Measurements from ENCODE around the gene MTA2. TPM values are rescaled to one million over a fixed set of nuclear protein-coding genes. Genes with fewer than 3 reads are reported as not detected.
"Not testable (repeated sequence)": the region's sequence is repeated elsewhere in the genome, so short reads cannot be mapped to it uniquely, and the experiment has no call there.

MTA2 gene
- total RNA-seq, 1 experiment from 2014 or later, result 135 TPM

- H3K9me3 ChIP-seq, result no peaks in the 10 kb centered on the region
- Mint-ChIP-seq H3K4me3 (ENCODE audit: unreplicated experiment) (peak overlapping the region; percentile 71), H3K27ac (ENCODE audit: unreplicated experiment) (peak overlapping the region; percentile 96), H3K27me3 (ENCODE audit: insufficient read depth, unreplicated experiment) (no peaks in the 10 kb centered on the region), H3K9me3 (ENCODE audit: unreplicated experiment) (no peaks in the 10 kb centered on the region), H3K4me1 (ENCODE audit: low read depth, unreplicated experiment) (peaks cover 59% of the 10 kb centered on the region), H3K36me3 (ENCODE audit: insufficient read depth, unreplicated experiment) (peaks cover 84% of the 10 kb centered on the region)
- H3K27me3 ChIP-seq (replicated peaks; ENCODE audit: control insufficient read depth, insufficient read depth, low read length), result no peaks in the 10 kb centered on the region
- no peak for TF ChIP-seq CTCF (IDR thresholded peaks at IDR 0.05; ENCODE audit: insufficient read depth in 1 of 2, low read depth in 1 of 2, low read length in 1 of 2, severe bottlenecking in 1 of 2, unreplicated experiment in 1 of 2)
- DNase-seq, result peak; percentile 85 to 92
- ChIA-PET CTCF (interaction anchor here (0.6 to 2.7 kb wide), 14 partner anchors 10 to 224 kb away, joined by 3 to 31 read pairs (median 3); partner anchors contain the start of genes EEF1G, MTA2 and TUT1), POLR2A (interaction anchor here (0.6 to 2.5 kb wide), 6 partner anchors 8 to 72 kb away, joined by 3 to 34 read pairs (median 8); partner anchors contain the start of genes EEF1G and TUT1)
- peaks cover 89% of the 10 kb centered on the region for H3K4me1 ChIP-seq
- intact Hi-C loops (cut with micrococcal nuclease; ENCODE audit: unreplicated experiment), result loop anchor here (2.0 kb wide), 1 partner anchor 56 kb away; no protein-coding TSS in a partner anchor
- no peaks in the 10 kb centered on the region for H3K36me3 ChIP-seq (ENCODE audit: control insufficient read depth, insufficient read depth, low read length)
- peak overlapping the region; percentile 10; the same call in 1 of the 2 replicates for H3K4me3 ChIP-seq (ENCODE audit: low read depth, low read length)
- TSS peak; percentile 87 for BruUV-seq (replicated peaks)
These were observed 48.4 kb downstream of the MTA2 start for GRCh38 chr11:62553080-62553838.

- TSS peak; percentile 77 for BruUV-seq (replicated peaks)
- peaks cover 89% of the 10 kb centered on the region for H3K4me1 ChIP-seq
- H3K36me3 Mint-ChIP-seq (ENCODE audit: insufficient read depth, unreplicated experiment), result peaks cover 80% of the 10 kb centered on the region
- peak overlapping the region; percentile 10; the same call in 1 of the 2 replicates for H3K4me3 ChIP-seq (ENCODE audit: low read depth, low read length)
- intact Hi-C loops (cut with micrococcal nuclease; ENCODE audit: unreplicated experiment), result loop anchor here (2.0 kb wide), 1 partner anchor 56 kb away; no protein-coding TSS in a partner anchor
- ChIA-PET POLR2A (interaction anchor here (1.0 to 2.5 kb wide), 5 partner anchors 8 to 72 kb away, joined by 4 to 34 read pairs (median 11); partner anchors contain the start of genes EEF1G and TUT1), CTCF (interaction anchor here (0.6 to 2.7 kb wide), 14 partner anchors 8 to 224 kb away, joined by 3 to 31 read pairs (median 4); partner anchors contain the start of genes EEF1G, MTA2 and TUT1)
- no peaks in the 10 kb centered on the region for H3K27me3 ChIP-seq (replicated peaks; ENCODE audit: control insufficient read depth, insufficient read depth, low read length)
- no peaks in the 10 kb centered on the region for H3K9me3 ChIP-seq
- no peak for TF ChIP-seq CTCF (IDR thresholded peaks at IDR 0.05; ENCODE audit: insufficient read depth in 1 of 2, low read depth in 1 of 2, low read length in 1 of 2, severe bottlenecking in 1 of 2, unreplicated experiment in 1 of 2)
- no peaks in the 10 kb centered on the region for H3K36me3 ChIP-seq (ENCODE audit: control insufficient read depth, insufficient read depth, low read length)
- peak overlapping the region; percentile 71 for H3K4me3 Mint-ChIP-seq (ENCODE audit: unreplicated experiment)
- H3K27me3 Mint-ChIP-seq (ENCODE audit: insufficient read depth, unreplicated experiment), result no peaks in the 10 kb centered on the region
- DNase-seq, result peak; percentile 76 to 80
- H3K4me1 Mint-ChIP-seq (ENCODE audit: low read depth, unreplicated experiment), result peaks cover 66% of the 10 kb centered on the region
- no peaks in the 10 kb centered on the region for H3K9me3 Mint-ChIP-seq (ENCODE audit: unreplicated experiment)
- H3K27ac Mint-ChIP-seq (ENCODE audit: unreplicated experiment), result peak overlapping the region; percentile 96
These were observed 49.1 kb downstream of the MTA2 start for GRCh38 chr11:62552485-62553079.

GRCh38 chr11:62550478-62550877 is 51.2 kb downstream of the MTA2 start:
- BruUV-seq (replicated peaks); H3K9me3 Mint-ChIP-seq (ENCODE audit: unreplicated experiment); intact Hi-C loops (cut with micrococcal nuclease; ENCODE audit: unreplicated experiment); H3K27me3 Mint-ChIP-seq (ENCODE audit: insufficient read depth, unreplicated experiment); H3K9me3 ChIP-seq; H3K4me3 ChIP-seq (ENCODE audit: low read depth, low read length); H3K27me3 ChIP-seq (replicated peaks; ENCODE audit: control insufficient read depth, insufficient read depth, low read length); H3K4me3 Mint-ChIP-seq (ENCODE audit: unreplicated experiment); H3K36me3 ChIP-seq (ENCODE audit: control insufficient read depth, insufficient read depth, low read length); DNase-seq: not testable (repeated sequence)
- ChIA-PET POLR2A (interaction anchor here (0.6 to 1.1 kb wide), 2 partner anchors 10 to 23 kb away, joined by 3 to 4 read pairs; partner anchors contain the start of gene EEF1G), CTCF (interaction anchor here (1.1 kb wide), 1 partner anchor 157 kb away, joined by 3 read pairs; no protein-coding TSS in a partner anchor)
- Mint-ChIP-seq H3K27ac (ENCODE audit: unreplicated experiment) (peak overlapping the region; percentile 96), H3K36me3 (ENCODE audit: insufficient read depth, unreplicated experiment) (peaks cover 75% of the 10 kb centered on the region), H3K4me1 (ENCODE audit: low read depth, unreplicated experiment) (peaks cover 48% of the 10 kb centered on the region)
- H3K4me1 ChIP-seq, result peaks cover 74% of the 10 kb centered on the region

All from Caco-2 (cell line).